ENCODE measurements around the gene AQP11.
"Not testable (repeated sequence)": the region's sequence is repeated elsewhere in the genome, so short reads cannot be mapped to it uniquely, and the experiment has no call there.

The AQP11 gene

DNA sequence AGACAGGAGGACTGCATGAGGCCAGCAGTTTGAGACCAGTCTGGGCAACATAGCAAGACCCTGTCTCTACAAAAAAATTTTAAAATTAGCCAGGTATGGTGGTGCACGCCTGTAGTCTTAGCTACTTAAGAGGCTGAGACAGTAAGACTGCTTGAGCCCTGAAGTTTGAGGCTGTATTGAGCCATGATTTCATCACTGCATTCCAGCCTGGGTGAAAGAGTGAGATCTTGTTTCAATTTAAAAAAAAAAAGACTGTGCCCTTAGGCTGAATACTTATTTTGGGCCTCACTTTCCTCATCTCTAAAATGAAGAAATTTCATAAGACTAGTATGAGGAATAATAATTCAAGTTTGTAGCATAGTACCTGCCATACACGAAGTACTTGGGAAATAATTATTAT is 6.9 kb downstream of the AQP11 start:
- DNase-seq, result no peak

GRCh38 chr11:77598195-77598594 is 8.4 kb downstream of the AQP11 start:
- DNase-seq, result no peak

DNA sequence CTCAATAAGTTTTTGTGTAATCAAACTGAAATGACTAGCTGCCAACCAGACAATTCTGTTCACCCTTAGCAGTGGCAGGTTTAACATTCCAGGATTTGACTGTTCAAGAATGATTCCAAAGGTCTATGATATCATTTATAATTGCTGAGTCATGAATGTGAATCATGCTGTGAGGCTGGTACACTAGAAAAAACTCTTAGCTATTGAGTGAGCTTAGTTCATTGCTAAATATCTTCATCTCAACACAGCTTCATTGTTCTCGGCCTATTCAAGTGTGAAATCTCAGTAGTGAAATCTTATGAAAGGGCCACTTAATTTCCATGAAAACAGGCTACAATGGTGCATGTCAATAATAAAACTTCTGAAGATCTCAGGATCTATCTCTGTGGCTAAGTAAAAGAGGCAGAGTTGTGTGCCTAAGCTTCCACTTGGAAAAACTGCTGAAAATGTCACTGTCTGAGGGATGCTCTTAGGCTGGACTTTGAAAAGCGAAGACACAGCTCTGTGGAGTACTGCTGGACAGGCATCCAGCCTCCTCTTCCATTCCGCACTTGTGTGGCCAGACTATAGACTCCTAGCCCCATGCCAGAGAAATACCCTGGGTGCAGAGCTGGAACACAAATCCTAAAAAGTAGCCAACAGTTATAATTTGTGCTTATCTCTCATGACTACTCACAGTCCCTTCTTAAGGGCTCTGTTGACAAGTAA is 12.8 kb downstream of the AQP11 start:
- DNase-seq, result no peak

DNA sequence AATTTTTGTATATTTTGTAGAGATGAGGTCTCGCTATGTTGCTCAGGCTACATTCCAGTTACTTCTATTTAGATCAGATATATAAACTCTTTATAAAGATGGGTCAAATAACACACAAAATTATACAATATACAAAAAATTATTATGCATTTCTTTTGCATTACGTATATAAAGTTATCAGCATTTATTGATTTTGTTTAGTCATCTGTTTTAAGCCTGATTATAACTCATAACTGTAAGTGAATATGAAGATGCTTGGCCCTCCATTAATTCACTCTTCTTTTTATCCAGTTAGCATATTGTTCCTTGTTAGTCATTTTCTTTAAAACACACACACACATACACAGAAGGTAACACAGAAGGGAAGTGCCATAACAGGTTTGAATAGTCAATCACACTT is 14.5 kb downstream of the AQP11 start:
- no peak for DNase-seq

DNA sequence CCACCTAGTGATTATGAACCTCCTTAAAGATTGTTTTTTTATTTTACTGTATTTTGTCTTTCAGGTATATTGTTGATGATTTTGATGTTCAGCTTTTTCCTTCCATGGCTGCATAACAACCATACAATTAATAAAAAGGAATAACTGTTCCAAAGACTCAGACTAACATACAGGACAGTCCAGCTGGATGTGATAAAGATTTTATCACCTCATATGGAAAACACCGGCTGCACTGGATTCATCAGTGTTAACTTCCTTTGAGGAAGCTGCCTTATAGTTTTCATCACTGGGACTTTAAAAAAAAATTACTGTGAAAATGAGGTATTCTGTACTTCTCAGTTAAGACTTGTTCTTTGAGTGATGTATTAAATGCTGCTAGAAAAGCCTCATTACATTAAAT is 19.5 kb downstream of the AQP11 start:
- DNase-seq, result no peak

DNA sequence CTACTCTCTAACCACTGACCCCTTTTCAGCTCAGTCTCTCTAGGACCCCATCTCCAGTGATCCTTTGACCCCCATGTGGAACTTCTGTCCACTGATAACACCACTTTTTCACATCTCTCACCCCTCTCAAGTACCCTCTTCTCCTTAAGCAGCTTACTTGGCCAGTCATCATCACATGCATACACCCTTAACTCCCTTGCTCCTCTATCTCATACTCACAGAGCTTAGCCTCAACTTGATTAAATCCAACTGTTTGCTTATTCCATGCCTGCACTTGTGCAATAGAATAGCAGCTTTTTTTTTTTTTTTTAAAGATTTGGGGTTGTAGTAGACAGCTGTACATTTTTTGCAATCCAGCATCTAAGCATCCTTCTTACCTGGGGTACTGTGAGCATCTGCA is 22.2 kb downstream of the AQP11 start:
- no peak for DNase-seq

- DNase-seq, result no peak
Measured at GRCh38 chr11:77617892-77618291, 28.1 kb downstream of the AQP11 start.

DNA sequence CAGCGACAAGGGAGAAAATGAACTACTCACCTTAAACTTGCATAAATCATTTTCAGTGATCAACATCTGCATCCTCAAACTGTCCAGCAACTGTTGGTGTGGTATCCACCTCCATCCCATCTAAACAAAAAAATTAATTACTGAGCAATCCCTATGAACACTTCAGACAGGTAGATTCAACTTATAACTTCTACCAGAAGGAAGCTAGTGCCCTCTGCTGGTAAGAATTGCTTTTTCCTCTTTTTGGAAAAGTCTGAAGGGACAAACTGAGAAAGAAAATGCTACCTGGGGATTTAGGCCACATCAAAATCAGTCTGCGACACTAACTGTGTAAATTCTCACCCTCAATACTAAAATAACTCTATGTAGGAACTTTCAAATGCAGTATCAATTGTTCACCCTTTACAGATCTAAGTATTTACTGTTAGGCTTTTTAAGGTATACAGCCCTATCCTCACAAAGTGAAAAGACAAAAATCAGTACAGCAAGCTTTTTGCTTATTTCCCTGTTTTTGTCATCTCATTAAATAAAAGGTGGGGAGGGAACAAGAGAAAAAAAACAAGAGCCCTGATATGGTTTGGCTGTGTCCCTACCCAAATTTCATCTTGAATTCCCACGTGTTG is 29.9 kb downstream of the AQP11 start:
- DNase-seq, result no peak

DNA sequence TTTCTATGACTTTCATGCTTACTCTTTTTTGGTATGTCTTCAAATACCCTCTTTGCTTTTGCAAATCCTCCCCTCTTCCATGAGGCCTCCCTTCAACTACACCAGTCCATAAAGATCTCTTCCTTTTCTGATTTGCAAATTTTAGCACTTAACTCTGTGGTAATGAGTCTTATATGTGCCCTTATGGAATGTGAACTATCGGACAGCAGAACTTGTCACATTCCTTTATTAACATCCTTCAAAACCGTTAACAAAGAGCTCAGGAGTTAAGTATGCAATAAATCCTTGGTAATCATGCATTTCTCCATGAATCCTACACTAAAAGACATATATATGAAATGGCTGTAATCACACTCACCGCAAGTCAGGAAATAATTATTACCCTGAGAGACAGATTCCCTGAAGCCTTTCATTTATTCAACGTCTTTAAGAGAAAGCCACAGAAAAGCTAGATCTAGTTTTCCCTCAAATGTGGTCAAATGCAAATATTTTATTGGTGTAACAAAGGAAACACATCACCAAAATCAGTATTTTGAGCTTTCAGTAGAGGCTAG is 40.5 kb downstream of the AQP11 start:
- no peak for DNase-seq

GRCh38 chr11:77633926-77634325 is 44.2 kb downstream of the AQP11 start:
- not testable (repeated sequence) for DNase-seq

- DNase-seq, result no peak
Measured at GRCh38 chr11:77636731-77637344, 47.1 kb downstream of the AQP11 start.

DNA sequence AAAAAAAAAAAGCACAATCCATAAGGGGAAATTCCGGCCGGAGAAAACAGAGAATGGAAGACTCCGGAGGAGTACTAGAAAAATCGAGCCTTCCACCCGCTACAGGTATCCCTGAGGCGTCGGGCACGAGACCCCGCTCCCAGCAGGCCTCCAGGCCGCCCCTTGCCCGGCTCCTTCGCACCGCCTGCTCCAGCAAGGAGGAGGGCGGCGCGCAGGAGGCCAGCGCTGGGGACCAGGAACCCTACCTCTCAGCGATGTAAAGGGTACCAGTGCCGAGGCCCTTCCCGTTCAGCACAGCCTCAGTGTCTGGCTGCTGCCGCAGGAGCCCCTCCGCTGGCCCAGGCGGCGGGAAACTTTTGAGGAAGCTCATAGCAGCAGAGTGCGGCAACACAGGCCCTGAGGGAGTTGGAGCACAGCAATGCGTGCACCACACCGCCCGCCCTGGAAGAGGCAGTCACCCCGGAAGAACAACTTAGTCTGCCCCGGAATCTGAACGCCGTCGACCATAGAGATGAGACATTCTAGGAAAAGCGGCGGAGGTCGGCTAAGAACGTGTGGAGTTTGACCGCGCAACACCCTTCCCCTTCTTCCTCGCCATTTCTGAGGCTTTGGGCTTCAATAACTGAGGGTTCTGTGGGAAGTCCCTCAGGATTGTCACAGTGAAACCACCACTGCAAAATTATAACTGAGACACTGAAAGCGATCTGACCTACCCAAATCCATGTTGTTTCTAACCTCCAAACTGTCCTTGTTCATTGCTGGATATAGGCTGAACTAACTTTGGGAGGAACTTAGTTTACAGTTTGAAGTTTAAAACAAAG is 47.8 kb downstream of the AQP11 start, which contains the start of gene CLNS1A:
Gene CLNS1A, minus strand, starts transcription at position 450 of the 821 bp plus-strand sequence. Its CDS starts 80 bp downstream, at position 370.
- peak; percentile 66 for DNase-seq

DNA sequence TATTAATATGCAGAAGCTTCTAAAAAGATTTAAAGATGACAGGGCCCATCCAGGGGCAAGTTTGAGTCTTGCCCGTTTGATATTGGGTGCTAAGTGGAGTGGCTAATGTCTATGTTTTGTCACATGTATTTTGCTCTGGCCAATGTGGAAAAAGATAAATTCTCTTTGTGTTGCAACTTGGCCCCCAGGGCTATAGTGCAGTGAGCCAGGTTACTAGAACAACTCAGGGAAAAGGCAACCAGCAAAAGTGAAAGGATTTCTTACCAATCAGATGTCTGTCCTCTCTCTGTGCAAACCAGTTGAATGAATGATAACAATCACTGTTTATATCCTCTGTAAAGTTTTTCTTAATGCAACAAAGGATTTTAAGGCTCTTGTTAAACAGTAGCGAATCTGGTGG is 52.5 kb downstream of the AQP11 start:
- DNase-seq, result no peak

GRCh38 chr11:77644887-77645286 is 55.1 kb downstream of the AQP11 start:
- DNase-seq, result no peak

DNA sequence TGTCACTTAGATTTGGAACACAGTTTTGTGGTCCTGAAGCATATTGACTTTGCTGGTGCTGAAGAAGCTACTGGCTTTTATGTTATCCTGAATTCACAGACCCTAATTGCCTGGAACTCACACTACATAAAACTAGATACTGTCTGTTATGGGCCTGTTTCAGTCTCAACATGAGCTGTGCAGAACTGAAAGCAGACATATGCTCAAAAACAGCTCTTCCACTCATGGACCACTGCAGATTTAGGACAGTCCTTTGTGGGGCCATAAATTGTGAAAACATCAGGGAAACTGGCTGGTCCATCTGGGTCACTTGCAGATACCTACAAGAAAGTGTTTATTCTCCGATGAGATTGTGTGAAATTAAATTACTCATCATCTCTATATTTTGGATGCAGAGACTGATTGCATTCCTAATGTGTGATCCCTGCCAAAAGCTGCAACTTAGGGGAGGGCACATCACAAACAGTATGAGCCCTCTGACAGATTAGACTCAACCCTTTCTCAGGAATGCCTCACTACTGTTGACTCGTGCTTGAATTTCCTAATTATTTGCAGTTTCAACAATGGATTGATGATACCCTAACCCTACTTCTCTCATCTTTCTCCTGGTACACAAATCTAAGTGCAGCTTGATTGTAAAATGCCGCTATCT is 58.0 kb downstream of the AQP11 start:
- no peak for DNase-seq

DNA sequence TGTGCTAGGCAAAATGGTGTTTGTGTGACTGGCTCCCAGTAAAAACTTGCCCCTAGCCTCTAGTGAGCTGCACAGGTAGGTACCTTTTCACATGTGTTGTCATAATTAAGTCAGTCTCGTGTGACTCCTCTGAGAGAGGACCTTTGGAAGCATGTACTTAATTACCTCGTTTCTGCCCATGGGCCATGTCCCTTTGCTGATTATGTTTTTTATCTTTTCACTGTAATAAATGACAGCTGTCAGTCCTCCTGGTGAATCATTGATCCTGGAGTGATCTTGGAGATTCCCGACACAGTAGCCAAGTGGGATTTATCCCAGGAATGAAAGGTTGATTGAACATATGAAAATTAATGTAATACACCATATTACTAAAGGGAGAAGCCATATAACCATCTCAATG is 60.4 kb downstream of the AQP11 start:
- no peak for DNase-seq

DNA sequence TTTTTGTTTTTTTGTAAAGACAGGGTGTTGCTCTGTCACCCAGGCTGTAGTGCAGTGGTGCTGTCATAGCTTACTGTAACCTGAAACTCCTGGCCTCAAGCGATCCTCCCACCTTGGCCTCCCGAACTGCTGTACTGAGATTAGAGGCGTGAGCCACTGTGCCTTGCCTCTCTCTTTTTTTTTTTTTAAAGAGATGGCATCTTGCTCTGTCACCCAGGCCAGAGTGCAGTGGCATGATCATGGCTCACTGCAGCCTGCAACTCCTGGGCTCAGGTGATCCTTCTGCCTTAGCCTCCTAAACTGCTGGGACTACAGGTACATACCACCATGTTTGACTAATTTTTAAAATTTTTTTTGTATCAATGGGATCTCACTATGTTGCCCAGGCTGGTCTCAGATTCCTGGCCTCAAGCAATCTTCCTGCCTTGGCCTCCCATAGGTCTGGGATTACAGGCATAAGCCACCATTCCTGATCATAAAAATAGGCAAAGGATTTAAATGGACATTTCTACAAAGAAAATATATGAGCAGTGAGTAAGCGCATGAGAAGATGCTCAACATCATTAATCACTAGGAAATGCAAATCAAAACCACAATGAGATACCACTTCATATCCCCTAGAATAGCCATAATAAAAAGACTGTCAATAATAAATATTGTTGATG is 65.1 kb downstream of the AQP11 start:
- no peak for DNase-seq

- DNase-seq, result no peak
Measured at GRCh38 chr11:77656362-77656761, 66.6 kb downstream of the AQP11 start.

DNA sequence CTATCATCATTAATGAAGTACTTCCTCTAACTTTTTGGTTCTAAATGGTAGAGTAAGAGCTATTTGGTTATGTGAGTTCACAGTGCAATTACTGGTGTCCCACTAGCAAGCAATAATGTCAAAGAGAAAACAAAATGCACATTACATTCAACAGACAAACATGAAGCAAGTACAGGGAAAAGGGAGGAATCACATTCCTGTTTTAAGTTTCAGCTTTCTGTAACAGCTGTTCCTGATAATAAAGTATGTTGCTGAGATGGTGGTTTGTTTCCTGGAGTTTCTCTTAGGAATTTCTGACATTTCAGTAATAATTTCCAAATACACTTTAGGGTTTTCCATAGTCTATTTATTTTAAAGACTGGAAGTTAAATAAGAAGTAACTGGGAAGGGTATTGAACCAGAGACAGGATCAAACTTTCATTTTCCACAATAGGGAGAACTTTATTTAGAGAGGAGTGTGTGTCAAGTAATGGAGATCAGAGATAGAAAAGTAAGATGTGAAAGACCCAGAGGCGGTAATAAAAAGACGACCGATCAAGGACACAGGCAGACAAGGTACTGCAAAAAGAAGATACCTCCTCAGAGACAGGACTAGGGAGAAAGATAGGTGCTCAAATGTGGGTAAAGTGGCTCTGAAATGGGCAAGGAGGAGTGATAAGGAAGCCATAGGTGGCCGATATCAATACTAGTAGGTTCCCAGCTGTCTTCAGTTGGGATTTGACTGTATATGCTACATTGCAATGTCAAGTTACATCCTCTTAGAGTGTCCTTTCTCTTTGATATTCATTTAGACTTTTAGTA is 68.7 kb downstream of the AQP11 start:
- DNase-seq, result no peak

Measured in NK-92 treated with Interleukin-12 subunit alpha and Interleukin-12 subunit beta, amount 100 ng/mL, for 24 hours (cell line).